ENCODE results near the gene RYR1. TPM values are rescaled to one million over a fixed set of nuclear protein-coding genes. Genes with fewer than 3 reads are reported as not detected.
A peak's percentile ranks its signal among the peaks of the same experiment; 100 is the strongest.

RYR1 gene
- total RNA-seq (2021; ENCODE audit: unreplicated experiment) (34.2 TPM), Bru-seq, nascent RNA (percentile 32 among the genes with signal in this experiment), BruChase-seq, experiment 1, labeled RNA remaining after a 2-hour chase (percentile 30 among the genes with signal in this experiment), BruChase-seq, experiment 2, labeled RNA remaining after a 6-hour chase (percentile 36 among the genes with signal in this experiment)
- polyA plus RNA-seq (2012; ENCODE audit: insufficient read length): 87.1 TPM
- long read RNA-seq, partial matches to known transcripts: 57 of 155 reads
- long read RNA-seq, other reads (novel, unspliced or antisense): 98 of 155 reads

DNA sequence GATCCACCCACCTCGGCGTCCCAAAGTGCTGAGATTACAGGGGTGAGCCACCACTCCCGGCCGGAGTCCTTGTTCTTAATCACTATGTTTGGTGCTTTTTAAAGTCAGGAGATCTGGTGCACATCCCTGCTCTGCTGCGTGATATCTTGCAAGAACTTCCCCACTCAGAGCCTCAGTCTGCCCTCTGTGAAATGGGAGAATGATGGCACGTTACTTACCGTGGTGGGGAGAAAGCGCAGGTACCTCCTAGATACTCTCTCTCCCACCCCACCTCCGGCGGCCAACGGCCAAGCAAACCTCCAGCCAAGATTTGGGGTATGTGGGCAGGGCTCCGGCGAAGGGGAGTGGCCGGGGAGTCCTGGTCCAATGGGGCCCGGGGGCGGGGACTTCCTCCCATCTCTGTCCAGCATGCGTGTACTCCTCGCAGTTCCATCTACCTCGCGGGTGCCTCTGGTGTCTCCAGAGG is at the start of gene RYR1:
RYR1 (plus strand) TSS at position 424 of the 466 bp plus-strand sequence. CDS start 139 bp downstream, outside the sequence.
- ChIA-PET CTCF (no interaction called here), POLR2A (no interaction called here)
- in situ Hi-C loops (cut with HindIII; ENCODE audit: low pct_unique_long_range_greater_than_20kb, low sequenced_read_pairs) (no loop called here), intact Hi-C loops (cut with micrococcal nuclease; ENCODE audit: unreplicated experiment) (no loop called here)
- peak; percentile 66; the same call in 1 of the 2 replicates for ATAC-seq
- DNase-seq (ENCODE audit: low read depth, low spot score): no peak
- Histone ChIP-seq H3K27ac (ENCODE audit: low read length) (no peak within 1 kb of the TSS), H3K9me3 (ENCODE audit: control insufficient read depth, insufficient read depth, low read depth, low read length) (no peaks in the 10 kb centered on the region), H3K36me3 (ENCODE audit: control insufficient read depth, insufficient read depth, low read length) (no peaks in the 10 kb centered on the region), H3K27me3 (ENCODE audit: control insufficient read depth, insufficient read depth, low read length) (no peaks in the 10 kb centered on the region), H3K4me1 (ENCODE audit: control insufficient read depth, insufficient read depth, low read length) (no peaks in the 10 kb centered on the region), H3K4me3 (ENCODE audit: low read depth in 2 of 2, low read length in 2 of 2) (no peak within 1 kb of the TSS)
- no peak for TF ChIP-seq SIN3A (IDR thresholded peaks at IDR 0.05; ENCODE audit: borderline replicate concordance, insufficient read depth, low read depth, low read length)
- TF ChIP-seq, protein P1, sequence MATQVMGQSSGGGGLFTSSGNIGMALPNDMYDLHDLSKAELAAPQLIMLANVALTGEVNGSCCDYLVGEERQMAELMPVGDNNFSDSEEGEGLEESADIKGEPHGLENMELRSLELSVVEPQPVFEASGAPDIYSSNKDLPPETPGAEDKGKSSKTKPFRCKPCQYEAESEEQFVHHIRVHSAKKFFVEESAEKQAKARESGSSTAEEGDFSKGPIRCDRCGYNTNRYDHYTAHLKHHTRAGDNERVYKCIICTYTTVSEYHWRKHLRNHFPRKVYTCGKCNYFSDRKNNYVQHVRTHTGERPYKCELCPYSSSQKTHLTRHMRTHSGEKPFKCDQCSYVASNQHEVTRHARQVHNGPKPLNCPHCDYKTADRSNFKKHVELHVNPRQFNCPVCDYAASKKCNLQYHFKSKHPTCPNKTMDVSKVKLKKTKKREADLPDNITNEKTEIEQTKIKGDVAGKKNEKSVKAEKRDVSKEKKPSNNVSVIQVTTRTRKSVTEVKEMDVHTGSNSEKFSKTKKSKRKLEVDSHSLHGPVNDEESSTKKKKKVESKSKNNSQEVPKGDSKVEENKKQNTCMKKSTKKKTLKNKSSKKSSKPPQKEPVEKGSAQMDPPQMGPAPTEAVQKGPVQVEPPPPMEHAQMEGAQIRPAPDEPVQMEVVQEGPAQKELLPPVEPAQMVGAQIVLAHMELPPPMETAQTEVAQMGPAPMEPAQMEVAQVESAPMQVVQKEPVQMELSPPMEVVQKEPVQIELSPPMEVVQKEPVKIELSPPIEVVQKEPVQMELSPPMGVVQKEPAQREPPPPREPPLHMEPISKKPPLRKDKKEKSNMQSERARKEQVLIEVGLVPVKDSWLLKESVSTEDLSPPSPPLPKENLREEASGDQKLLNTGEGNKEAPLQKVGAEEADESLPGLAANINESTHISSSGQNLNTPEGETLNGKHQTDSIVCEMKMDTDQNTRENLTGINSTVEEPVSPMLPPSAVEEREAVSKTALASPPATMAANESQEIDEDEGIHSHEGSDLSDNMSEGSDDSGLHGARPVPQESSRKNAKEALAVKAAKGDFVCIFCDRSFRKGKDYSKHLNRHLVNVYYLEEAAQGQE (IDR thresholded peaks at IDR 0.05; ENCODE audit: insufficient read depth in 1 of 2, low read depth in 2 of 2, low read length in 1 of 2): no peak
- TF ChIP-seq POLR2AphosphoS5 (IDR thresholded peaks at IDR 0.05; ENCODE audit: low read depth, low read length): no peak
- no peak for TF ChIP-seq TCF7L2 (IDR thresholded peaks at IDR 0.05; ENCODE audit: low read depth, low read length)
- TF ChIP-seq, protein P2, sequence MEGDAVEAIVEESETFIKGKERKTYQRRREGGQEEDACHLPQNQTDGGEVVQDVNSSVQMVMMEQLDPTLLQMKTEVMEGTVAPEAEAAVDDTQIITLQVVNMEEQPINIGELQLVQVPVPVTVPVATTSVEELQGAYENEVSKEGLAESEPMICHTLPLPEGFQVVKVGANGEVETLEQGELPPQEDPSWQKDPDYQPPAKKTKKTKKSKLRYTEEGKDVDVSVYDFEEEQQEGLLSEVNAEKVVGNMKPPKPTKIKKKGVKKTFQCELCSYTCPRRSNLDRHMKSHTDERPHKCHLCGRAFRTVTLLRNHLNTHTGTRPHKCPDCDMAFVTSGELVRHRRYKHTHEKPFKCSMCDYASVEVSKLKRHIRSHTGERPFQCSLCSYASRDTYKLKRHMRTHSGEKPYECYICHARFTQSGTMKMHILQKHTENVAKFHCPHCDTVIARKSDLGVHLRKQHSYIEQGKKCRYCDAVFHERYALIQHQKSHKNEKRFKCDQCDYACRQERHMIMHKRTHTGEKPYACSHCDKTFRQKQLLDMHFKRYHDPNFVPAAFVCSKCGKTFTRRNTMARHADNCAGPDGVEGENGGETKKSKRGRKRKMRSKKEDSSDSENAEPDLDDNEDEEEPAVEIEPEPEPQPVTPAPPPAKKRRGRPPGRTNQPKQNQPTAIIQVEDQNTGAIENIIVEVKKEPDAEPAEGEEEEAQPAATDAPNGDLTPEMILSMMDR (IDR thresholded peaks at IDR 0.05): no peak
- BruUV-seq (replicated peaks): no TSS peak

GRCh38 chr19:38383743-38384142 is 49.7 kb upstream of the RYR1 start:
- Histone ChIP-seq H3K27me3 (ENCODE audit: control insufficient read depth, insufficient read depth, low read length) (no peaks in the 10 kb centered on the region), H3K4me3 (ENCODE audit: low read depth in 2 of 2, low read length in 2 of 2) (no peak overlapping the region), H3K36me3 (ENCODE audit: control insufficient read depth, insufficient read depth, low read length) (peaks cover 18% of the 10 kb centered on the region), H3K9me3 (ENCODE audit: control insufficient read depth, insufficient read depth, low read depth, low read length) (no peaks in the 10 kb centered on the region), H3K4me1 (ENCODE audit: control insufficient read depth, insufficient read depth, low read length) (peaks cover 4% of the 10 kb centered on the region), H3K27ac (ENCODE audit: low read length) (no peak overlapping the region)
- TF ChIP-seq, protein P2 (IDR thresholded peaks at IDR 0.05): no peak
- TF ChIP-seq POLR2AphosphoS5 (IDR thresholded peaks at IDR 0.05; ENCODE audit: low read depth, low read length) (no peak), SIN3A (IDR thresholded peaks at IDR 0.05; ENCODE audit: borderline replicate concordance, insufficient read depth, low read depth, low read length) (no peak), TCF7L2 (IDR thresholded peaks at IDR 0.05; ENCODE audit: low read depth, low read length) (no peak)
- TF ChIP-seq, protein P1 (IDR thresholded peaks at IDR 0.05; ENCODE audit: insufficient read depth in 1 of 2, low read depth in 2 of 2, low read length in 1 of 2): no peak
- POLR2A ChIA-PET: interaction anchor here (1.4 kb wide), 1 partner anchor 10 kb away, joined by 5 read pairs; the partner anchor contains the start of gene PSMD8
- no peak for ATAC-seq
- in situ Hi-C loops (cut with HindIII; ENCODE audit: low pct_unique_long_range_greater_than_20kb, low sequenced_read_pairs) (no loop called here), intact Hi-C loops (cut with micrococcal nuclease; ENCODE audit: unreplicated experiment) (no loop called here)
- CTCF ChIA-PET: interaction anchor here (0.6 kb wide), 1 partner anchor 138 kb away, joined by 6 read pairs; no protein-coding TSS in a partner anchor
- BruUV-seq (replicated peaks): no TSS peak
- no peak for DNase-seq (ENCODE audit: low read depth, low spot score)
